Measurements from ENCODE around the gene MAPRE2.

DNA sequence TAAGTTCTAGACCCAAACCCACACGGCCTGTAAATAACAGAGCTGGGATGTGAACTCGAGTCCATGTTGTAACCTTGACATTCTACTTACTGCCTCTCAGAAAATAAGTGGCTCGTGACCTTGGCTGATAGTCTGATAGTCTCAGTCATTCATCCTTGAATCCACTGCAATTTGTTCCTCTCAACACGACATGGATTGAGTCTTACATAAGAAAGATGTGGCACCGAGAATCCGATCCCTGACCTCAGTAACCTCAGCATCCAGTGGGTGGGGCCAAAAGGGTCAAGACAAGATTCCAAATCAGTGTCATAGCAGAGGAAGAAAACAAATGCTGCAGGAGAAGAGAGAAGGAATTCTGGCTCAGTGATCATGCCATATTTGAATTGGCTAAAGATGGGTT is 97.6 kb downstream of the MAPRE2 start:
- TF ChIP-seq, protein P1, sequence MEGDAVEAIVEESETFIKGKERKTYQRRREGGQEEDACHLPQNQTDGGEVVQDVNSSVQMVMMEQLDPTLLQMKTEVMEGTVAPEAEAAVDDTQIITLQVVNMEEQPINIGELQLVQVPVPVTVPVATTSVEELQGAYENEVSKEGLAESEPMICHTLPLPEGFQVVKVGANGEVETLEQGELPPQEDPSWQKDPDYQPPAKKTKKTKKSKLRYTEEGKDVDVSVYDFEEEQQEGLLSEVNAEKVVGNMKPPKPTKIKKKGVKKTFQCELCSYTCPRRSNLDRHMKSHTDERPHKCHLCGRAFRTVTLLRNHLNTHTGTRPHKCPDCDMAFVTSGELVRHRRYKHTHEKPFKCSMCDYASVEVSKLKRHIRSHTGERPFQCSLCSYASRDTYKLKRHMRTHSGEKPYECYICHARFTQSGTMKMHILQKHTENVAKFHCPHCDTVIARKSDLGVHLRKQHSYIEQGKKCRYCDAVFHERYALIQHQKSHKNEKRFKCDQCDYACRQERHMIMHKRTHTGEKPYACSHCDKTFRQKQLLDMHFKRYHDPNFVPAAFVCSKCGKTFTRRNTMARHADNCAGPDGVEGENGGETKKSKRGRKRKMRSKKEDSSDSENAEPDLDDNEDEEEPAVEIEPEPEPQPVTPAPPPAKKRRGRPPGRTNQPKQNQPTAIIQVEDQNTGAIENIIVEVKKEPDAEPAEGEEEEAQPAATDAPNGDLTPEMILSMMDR (IDR thresholded peaks at IDR 0.05): no peak
- no peak for TF ChIP-seq POLR2A (IDR thresholded peaks at IDR 0.05)
